Right cardiac atrium (tissue), 5 donors: Measurements from ENCODE around the gene AANAT. TPM values are rescaled to one million over a fixed set of nuclear protein-coding genes. Genes with fewer than 3 reads are reported as not detected.
"Not testable (repeated sequence)": the region's sequence is repeated elsewhere in the genome, so short reads cannot be mapped to it uniquely, and the experiment has no call there.

Source experiments
- ATAC-seq, 2 donors: fragments of 200-7000 bp; cut with Tn5 transposase; one replicate each; pipeline versions ENCODE4 v1.8.0 to v1.9.1; 2020; ENCODE audit warnings: moderate library complexity in 2 of 2, mild to moderate bottlenecking in 1 of 2
- DNase-seq, 3 donors: peaks; one replicate each; pipeline ENCODE4 v3.0.0-alpha.2; 2020
- H3K27ac ChIP-seq: one replicate; pipeline ENCODE4 v1.5.1; 2013; ENCODE audit warnings: mild to moderate bottlenecking, low read length, control low read depth, moderate library complexity
- H3K27me3 ChIP-seq: one replicate; pipeline ENCODE4 v1.6.1; 2013; ENCODE audit not compliant: control insufficient read depth, insufficient read depth
- H3K4me1 ChIP-seq: one replicate; pipeline ENCODE4 v1.6.1; 2013; ENCODE audit warnings: low read length; ENCODE audit not compliant: control insufficient read depth, insufficient read depth
- H3K4me3 ChIP-seq: one replicate; pipeline ENCODE4 v1.5.1; 2013; ENCODE audit warnings: low read length, control low read depth
- H3K9me3 ChIP-seq: one replicate; pipeline ENCODE4 v1.6.1; 2013; ENCODE audit warnings: low read length; ENCODE audit not compliant: control insufficient read depth
- WGBS: extraction: QIAGEN DNeasy Blood & Tissue Kit; methylation state at CpG from one replicate; pipeline ENCODE4 v1.1.7; 2013; 5-methylcytosine and 5-hydroxymethylcytosine counted together
- intact Hi-C, 4 donors: fragments of 100-400 bp; cut with DNase I; formaldehyde crosslinking; loops; one replicate each; pipeline versions ENCODE4 v1.11.0 to v1.14.0; 2022 to 2023
- polyA plus RNA-seq: library from polyadenylated mRNA; stranded (reverse); fragments of 200-250 nt; gene quantifications from one replicate; pipeline ENCODE4 v1.2.3, GENCODE V29; 2013
- total RNA-seq, 4 donors: library from RNA; stranded (reverse); fragmentation: NEBNext Ultra II Directional; extraction: Animal tissue kit (Norgen Biotek cat#: 25700); gene quantifications; one replicate each; pipeline ENCODE4 v1.2.1, GENCODE V29; 2021
- donor health status: healthy with polysubstance abuse.
- donor health status: DM: no; HTN: yes; CAD: no.
- donor health status: DM: no; HTN: no; CAD: no.
- donor health status: DM: no; HTN: yes; CAD: no; lungs with severe emphysema.
- donor health status: DM: yes; HTN: yes; CAD: no.

AANAT gene
- total and polyA plus RNA-seq, 5 donors = not detected

- intact Hi-C loops = no loop called here
- ATAC-seq (no peak), DNase-seq (no peak)
- no peaks in the 10 kb centered on the region for H3K9me3 ChIP-seq
- H3K27ac ChIP-seq = no peak overlapping the region
- no peaks in the 10 kb centered on the region for H3K27me3 ChIP-seq
- WGBS = 85% methylated on average over 22 of the region's 22 CpGs
- H3K4me3 ChIP-seq = no peak overlapping the region
- no peaks in the 10 kb centered on the region for H3K4me1 ChIP-seq
These were observed 45.2 kb downstream of the AANAT start for GRCh38 chr17:76512366-76513305.

GRCh38 chr17:76513306-76513692, 45.9 kb downstream of the AANAT start:
- intact Hi-C loops = no loop called here
- no peak overlapping the region for H3K27ac ChIP-seq
- H3K4me3 ChIP-seq = no peak overlapping the region
- no peak for DNase-seq
- no peak for ATAC-seq
- 70% methylated on average over 6 of the region's 6 CpGs for WGBS
- no peaks in the 10 kb centered on the region for H3K9me3 ChIP-seq
- H3K4me1 ChIP-seq = no peaks in the 10 kb centered on the region
- H3K27me3 ChIP-seq = no peaks in the 10 kb centered on the region

GRCh38 chr17:76514355-76514754, 47.0 kb downstream of the AANAT start:
- H3K9me3 ChIP-seq, intact Hi-C loops, DNase-seq, ATAC-seq, H3K4me1 ChIP-seq, H3K27ac ChIP-seq, H3K4me3 ChIP-seq, H3K27me3 ChIP-seq: not testable (repeated sequence)
- WGBS = 94% methylated on average over 6 of the region's 6 CpGs

GRCh38 chr17:76515274-76515949, 48.0 kb downstream of the AANAT start:
- ATAC-seq (peak; percentile 66 to 84), DNase-seq (peak; percentile 87 to 89 (median 88))
- Histone ChIP-seq H3K27me3 (no peaks in the 10 kb centered on the region), H3K4me3 (no peak overlapping the region), H3K27ac (peak overlapping the region; percentile 90), H3K4me1 (no peaks in the 10 kb centered on the region), H3K9me3 (no peaks in the 10 kb centered on the region)
- 29% methylated on average over 22 of the region's 22 CpGs for WGBS
- intact Hi-C loops = no loop called here

- Histone ChIP-seq H3K9me3 (no peaks in the 10 kb centered on the region), H3K27ac (no peak overlapping the region), H3K27me3 (no peaks in the 10 kb centered on the region), H3K4me1 (no peaks in the 10 kb centered on the region), H3K4me3 (no peak overlapping the region)
- intact Hi-C loops = no loop called here
- DNase-seq = no peak
- WGBS = 90% methylated on average over 11 of the region's 11 CpGs
- ATAC-seq = no peak
These were observed 50.2 kb downstream of the AANAT start for GRCh38 chr17:76517638-76518038.

- intact Hi-C loops = no loop called here
- H3K27me3 ChIP-seq = no peaks in the 10 kb centered on the region
- WGBS = 60% methylated on average over 15 of the region's 15 CpGs
- H3K27ac ChIP-seq = no peak overlapping the region
- ATAC-seq (no peak), DNase-seq (no peak)
- no peak overlapping the region for H3K4me3 ChIP-seq
- no peaks in the 10 kb centered on the region for H3K4me1 ChIP-seq
- H3K9me3 ChIP-seq = no peaks in the 10 kb centered on the region
These were observed 51.9 kb downstream of the AANAT start for GRCh38 chr17:76519048-76519966.

Other genes with a start within 250 kb of the AANAT start
- 10 to 100 TPM; 10.2 to 18.8 (median 13.9) TPM for gene RNF157, start 227.1 kb upstream of the AANAT start, total RNA-seq
- 12.1 TPM for gene RNF157, start 227.1 kb upstream of the AANAT start, polyA plus RNA-seq
- 10 to 100 TPM; 19.8 to 28.9 (median 24.5) TPM for gene UBALD2, start 202.3 kb upstream of the AANAT start, total RNA-seq
- gene UBALD2, start 202.3 kb upstream of the AANAT start, polyA plus RNA-seq = 19.5 TPM
- gene QRICH2, start 159.3 kb upstream of the AANAT start, total RNA-seq = 1 to 10 TPM; 1.9 to 2.5 (median 2.2) TPM
- gene QRICH2, start 159.3 kb upstream of the AANAT start, polyA plus RNA-seq = 2.1 TPM
- 10 to 100 TPM; 31.9 to 45.3 (median 39.1) TPM for gene PRPSAP1, start 113.7 kb upstream of the AANAT start, total RNA-seq
- gene PRPSAP1, start 113.7 kb upstream of the AANAT start, polyA plus RNA-seq = 37.4 TPM
- gene SPHK1, start 83.0 kb upstream of the AANAT start, total RNA-seq = 10 to 100 TPM in 1 of 4 donors, 1 to 10 TPM in 3; 3.5 to 13.6 (median 3.8) TPM
- gene SPHK1, start 83.0 kb upstream of the AANAT start, polyA plus RNA-seq = 3.8 TPM
- gene UBE2O, start 14.5 kb upstream of the AANAT start, total RNA-seq = 10 to 100 TPM; 24.2 to 37.3 (median 34.1) TPM
- 23.0 TPM for gene UBE2O, start 14.5 kb upstream of the AANAT start, polyA plus RNA-seq
- 10 to 100 TPM; 10.2 to 16.4 (median 12.8) TPM for gene RHBDF2, start 33.8 kb downstream of the AANAT start, total RNA-seq
- gene RHBDF2, start 33.8 kb downstream of the AANAT start, polyA plus RNA-seq = 11.2 TPM
- gene CYGB, start 70.1 kb downstream of the AANAT start, total RNA-seq = 10 to 100 TPM; 46.6 to 83.9 (median 67.3) TPM
- 58.7 TPM for gene CYGB, start 70.1 kb downstream of the AANAT start, polyA plus RNA-seq
- gene PRCD, start 72.4 kb downstream of the AANAT start, total RNA-seq = 10 to 100 TPM in 3 of 4 donors, 1 to 10 TPM in 1; 6.1 to 11.6 (median 10.9) TPM
- 9.8 TPM for gene PRCD, start 72.4 kb downstream of the AANAT start, polyA plus RNA-seq
- 1 to 10 TPM; 4.0 to 5.8 (median 5.5) TPM for gene ST6GALNAC2, start 118.3 kb downstream of the AANAT start, total RNA-seq
- 4.2 TPM for gene ST6GALNAC2, start 118.3 kb downstream of the AANAT start, polyA plus RNA-seq
- gene ST6GALNAC1, start 176.2 kb downstream of the AANAT start, total RNA-seq = 1 to 10 TPM; 2.4 to 5.0 (median 3.2) TPM
- gene ST6GALNAC1, start 176.2 kb downstream of the AANAT start, polyA plus RNA-seq = 2.5 TPM
- gene MXRA7, start 243.4 kb downstream of the AANAT start, total RNA-seq = 100 to 1,000 TPM; 461 to 558 (median 512) TPM
- 473 TPM for gene MXRA7, start 243.4 kb downstream of the AANAT start, polyA plus RNA-seq